Measurements from ENCODE around the gene GNG14. TPM values are rescaled to one million over a fixed set of nuclear protein-coding genes. Genes with fewer than 3 reads are reported as not detected.
A peak's percentile ranks its signal among the peaks of the same experiment; 100 is the strongest.
"Not testable (repeated sequence)": the region's sequence is repeated elsewhere in the genome, so short reads cannot be mapped to it uniquely, and the experiment has no call there.

GNG14 gene
- total RNA-seq, 1 donor from 2014 or later, result not detected

- TF ChIP-seq CTCF (IDR thresholded peaks at IDR 0.05; ENCODE audit: unreplicated experiment), result no peak
- H3K27ac Mint-ChIP-seq, result no peak overlapping the region
- peak overlapping the region; percentile 44 for H3K4me3 Mint-ChIP-seq (ENCODE audit: low read depth)
- DNase-seq (ENCODE audit: low spot score, unreplicated experiment), result no peak
- no peaks in the 10 kb centered on the region for H3K27me3 Mint-ChIP-seq
- H3K4me1 Mint-ChIP-seq (ENCODE audit: low read depth), result peaks cover 2% of the 10 kb centered on the region
- no peaks in the 10 kb centered on the region for H3K9me3 Mint-ChIP-seq (ENCODE audit: low read depth)
- H3K36me3 Mint-ChIP-seq (ENCODE audit: insufficient read depth), result peaks cover 4% of the 10 kb centered on the region
Observed at GRCh38 chr19:12694641-12695040, 6.8 kb downstream of the GNG14 start.

GRCh38 chr19:12695096-12695495, 7.3 kb downstream of the GNG14 start:
- TF ChIP-seq CTCF (IDR thresholded peaks at IDR 0.05; ENCODE audit: unreplicated experiment), result no peak
- Mint-ChIP-seq H3K4me1 (ENCODE audit: low read depth) (peaks cover 2% of the 10 kb centered on the region), H3K9me3 (ENCODE audit: low read depth) (no peaks in the 10 kb centered on the region), H3K4me3 (ENCODE audit: low read depth) (peak overlapping the region; percentile 44), H3K27ac (no peak overlapping the region), H3K27me3 (no peaks in the 10 kb centered on the region), H3K36me3 (ENCODE audit: insufficient read depth) (peaks cover 4% of the 10 kb centered on the region)
- no peak for DNase-seq (ENCODE audit: low spot score, unreplicated experiment)

DNA sequence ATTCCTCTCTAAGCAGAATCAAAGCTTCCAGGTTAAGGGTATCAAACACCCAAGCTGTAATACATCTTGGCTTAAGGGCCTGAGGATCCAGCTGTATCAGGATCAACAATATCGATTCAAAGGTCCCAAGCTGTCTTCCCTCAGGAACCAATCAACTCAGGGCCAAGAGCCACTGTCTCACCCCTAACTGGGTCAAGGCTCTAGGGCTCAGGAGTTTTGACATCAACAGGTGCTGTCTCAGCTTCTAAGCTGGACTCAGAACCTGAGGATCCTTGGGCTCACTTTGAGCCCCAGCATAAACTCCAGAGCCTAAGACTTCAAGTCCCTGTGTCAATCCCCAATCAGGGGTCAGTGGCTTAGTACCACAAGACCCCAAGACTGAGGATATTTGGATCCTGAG, 7.7 kb downstream of the GNG14 start:
- Mint-ChIP-seq H3K27me3 (no peaks in the 10 kb centered on the region), H3K27ac (no peak overlapping the region), H3K9me3 (ENCODE audit: low read depth) (no peaks in the 10 kb centered on the region), H3K4me3 (ENCODE audit: low read depth) (peak overlapping the region; percentile 86), H3K4me1 (ENCODE audit: low read depth) (peaks cover 2% of the 10 kb centered on the region), H3K36me3 (ENCODE audit: insufficient read depth) (peaks cover 4% of the 10 kb centered on the region)
- TF ChIP-seq CTCF (IDR thresholded peaks at IDR 0.05; ENCODE audit: unreplicated experiment), result no peak
- no peak for DNase-seq (ENCODE audit: low spot score, unreplicated experiment)

DNA sequence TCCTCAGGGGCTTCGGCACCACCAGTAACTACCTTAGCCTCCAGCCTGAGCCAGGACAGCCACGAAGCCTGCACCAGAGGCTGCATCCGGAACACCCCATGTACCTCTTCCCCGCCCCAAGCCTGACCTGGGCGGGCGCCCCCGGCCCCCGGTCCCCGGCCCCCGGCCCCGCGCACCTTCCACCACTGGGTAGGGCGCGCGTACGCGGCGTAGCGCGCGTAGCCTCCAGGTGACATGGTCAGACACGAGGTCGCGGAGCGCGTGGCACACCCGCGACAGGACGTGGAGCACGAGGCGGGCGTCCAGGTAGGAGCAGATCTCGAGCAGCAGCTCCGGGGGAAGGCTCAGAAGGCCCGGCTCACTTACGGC, 8.2 kb downstream of the GNG14 start:
- peak overlapping the region; percentile 96 for H3K27ac Mint-ChIP-seq
- H3K27me3 Mint-ChIP-seq, result no peaks in the 10 kb centered on the region
- H3K36me3 Mint-ChIP-seq (ENCODE audit: insufficient read depth), result peaks cover 4% of the 10 kb centered on the region
- H3K9me3 Mint-ChIP-seq (ENCODE audit: low read depth), result no peaks in the 10 kb centered on the region
- H3K4me3 Mint-ChIP-seq (ENCODE audit: low read depth), result peak overlapping the region; percentile 86
- TF ChIP-seq CTCF (IDR thresholded peaks at IDR 0.05; ENCODE audit: unreplicated experiment), result no peak
- DNase-seq (ENCODE audit: low spot score, unreplicated experiment), result no peak
- peaks cover 2% of the 10 kb centered on the region for H3K4me1 Mint-ChIP-seq (ENCODE audit: low read depth)

DNA sequence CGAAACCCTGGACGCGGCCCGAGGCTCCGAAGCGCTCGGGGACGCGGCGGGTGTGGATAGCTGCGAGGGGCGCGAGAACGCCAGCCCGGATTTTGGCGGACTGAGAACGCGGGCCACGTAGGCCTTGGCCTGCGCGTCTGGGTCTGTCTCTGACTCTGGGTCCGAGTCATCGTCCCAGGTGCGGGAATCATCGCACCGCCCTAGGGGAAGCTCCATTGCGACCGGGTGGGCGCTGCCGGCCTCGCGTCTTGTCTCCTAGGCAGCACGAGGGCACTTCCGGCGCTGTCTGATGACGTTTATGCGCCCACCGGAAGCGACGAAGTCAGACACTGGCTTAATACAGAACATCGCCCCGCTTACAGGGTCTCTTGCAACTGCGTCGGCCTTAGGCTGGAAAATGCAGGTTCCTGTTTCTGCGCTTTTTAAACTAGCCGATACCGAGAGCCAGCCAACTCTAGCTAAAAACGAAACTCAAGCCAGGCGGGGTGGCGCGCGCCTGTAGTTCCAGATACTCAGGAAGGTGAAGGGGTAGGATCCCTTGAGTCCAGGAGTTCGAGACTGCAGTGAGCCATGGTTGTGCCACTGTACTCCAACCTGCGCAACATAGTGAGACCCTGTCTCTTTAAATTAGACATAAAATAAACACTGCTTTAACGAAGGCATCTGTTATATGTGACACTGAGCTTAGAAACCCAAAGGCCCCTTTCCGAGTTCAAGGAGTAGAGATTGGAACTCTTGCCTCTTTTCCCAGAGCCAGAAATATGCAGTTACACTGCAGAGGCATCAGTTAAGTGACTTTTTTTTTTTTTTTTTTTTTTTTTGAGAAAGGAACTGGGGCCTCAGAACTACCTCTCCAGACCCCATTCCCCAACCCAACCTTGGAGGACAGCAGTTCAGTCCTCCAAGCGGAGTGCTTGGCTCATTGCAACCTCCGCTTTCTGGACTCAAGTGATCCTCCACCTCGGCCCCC, 8.9 kb downstream of the GNG14 start, which contains the start of gene FBXW9:
Gene FBXW9, minus strand, starts transcription at position 266 of the 970 bp plus-strand sequence. Its CDS starts 50 bp downstream, at position 216.
- Mint-ChIP-seq H3K4me1 (ENCODE audit: low read depth) (peaks cover 2% of the 10 kb centered on the region), H3K27me3 (no peaks in the 10 kb centered on the region), H3K36me3 (ENCODE audit: insufficient read depth) (peaks cover 9% of the 10 kb centered on the region), H3K9me3 (ENCODE audit: low read depth) (no peaks in the 10 kb centered on the region), H3K27ac (peak within 1 kb of the TSS; percentile 96), H3K4me3 (ENCODE audit: low read depth) (peak within 1 kb of the TSS; percentile 86)
- peak; percentile 94 for DNase-seq (ENCODE audit: low spot score, unreplicated experiment)
- no peak for TF ChIP-seq CTCF (IDR thresholded peaks at IDR 0.05; ENCODE audit: unreplicated experiment)

- Mint-ChIP-seq H3K4me3 (ENCODE audit: low read depth) (peak overlapping the region; percentile 7), H3K36me3 (ENCODE audit: insufficient read depth) (peaks cover 10% of the 10 kb centered on the region), H3K27ac (peak overlapping the region; percentile 33)
- not testable (repeated sequence) for H3K27me3 Mint-ChIP-seq; H3K9me3 Mint-ChIP-seq (ENCODE audit: low read depth); H3K4me1 Mint-ChIP-seq (ENCODE audit: low read depth); DNase-seq (ENCODE audit: low spot score, unreplicated experiment)
Observed at GRCh38 chr19:12697425-12697824, 9.6 kb downstream of the GNG14 start.

All from progenitor cell of endocrine pancreas (in vitro differentiated cells).